Measurements from ENCODE around the gene BRSK2.
"Not testable (repeated sequence)": the region's sequence is repeated elsewhere in the genome, so short reads cannot be mapped to it uniquely, and the experiment has no call there.

The BRSK2 gene

DNA sequence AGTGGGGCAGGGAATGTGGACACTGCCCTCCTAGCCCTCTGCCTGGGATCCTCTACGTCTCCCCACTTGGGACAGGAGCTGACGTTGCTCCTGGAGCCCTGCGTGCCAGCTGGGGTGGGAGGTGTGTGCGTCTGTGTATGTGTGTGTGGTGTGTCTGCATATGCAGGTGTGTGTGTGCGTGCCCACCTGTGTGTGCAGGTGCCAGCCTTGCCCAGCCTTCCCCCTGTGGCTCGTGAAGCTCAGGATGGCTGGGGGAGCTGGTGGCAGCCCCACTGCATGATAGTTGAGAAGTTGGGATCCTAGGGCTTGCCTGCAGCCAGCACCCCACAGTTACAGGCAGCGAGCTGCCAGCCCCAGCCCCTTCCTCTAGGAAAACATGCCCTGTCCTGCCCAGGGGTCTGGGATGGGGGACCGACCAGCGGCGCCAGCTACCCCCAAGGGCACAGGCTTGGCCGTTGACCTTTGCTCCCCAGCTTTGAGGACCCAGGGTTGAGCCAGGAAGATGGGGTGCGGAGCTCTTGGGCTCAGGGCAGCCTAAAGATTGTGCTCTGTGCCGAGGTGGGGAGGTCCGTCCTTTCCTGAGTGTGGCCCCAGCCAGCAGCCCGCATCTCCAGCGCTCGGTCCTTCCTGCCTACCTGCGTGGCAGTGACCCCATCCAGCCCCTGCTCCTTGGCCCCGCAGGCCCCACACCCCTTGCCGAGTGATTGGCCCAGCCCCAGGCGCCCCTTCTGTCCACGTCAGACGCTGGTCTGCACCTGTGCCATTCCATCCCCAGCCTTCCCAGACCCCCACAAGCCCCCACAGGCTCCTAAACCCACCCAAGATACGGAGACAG, 15.7 kb downstream of the BRSK2 start:
- Histone ChIP-seq H3K36me3 (ENCODE audit: control insufficient read depth, insufficient read depth, low read length) (no peaks in the 10 kb centered on the region), H3K4me3 (ENCODE audit: extremely low read depth, insufficient read depth, low read length, poor library complexity, severe bottlenecking) (no peak overlapping the region), H3K9me3 (ENCODE audit: control insufficient read depth, low read length) (no peaks in the 10 kb centered on the region), H3K27ac (ENCODE audit: low read depth, low read length, severe bottlenecking) (no peak overlapping the region), H3K4me1 (ENCODE audit: control insufficient read depth, insufficient read depth, low read length, poor library complexity, severe bottlenecking) (no peaks in the 10 kb centered on the region)
- whole genome bisulfite sequencing, 2 experiments (ENCODE audit: insufficient coverage in 2 of 2) = 83 to 88% methylated on average over 18 to 21 of the region's 24 CpGs

DNA sequence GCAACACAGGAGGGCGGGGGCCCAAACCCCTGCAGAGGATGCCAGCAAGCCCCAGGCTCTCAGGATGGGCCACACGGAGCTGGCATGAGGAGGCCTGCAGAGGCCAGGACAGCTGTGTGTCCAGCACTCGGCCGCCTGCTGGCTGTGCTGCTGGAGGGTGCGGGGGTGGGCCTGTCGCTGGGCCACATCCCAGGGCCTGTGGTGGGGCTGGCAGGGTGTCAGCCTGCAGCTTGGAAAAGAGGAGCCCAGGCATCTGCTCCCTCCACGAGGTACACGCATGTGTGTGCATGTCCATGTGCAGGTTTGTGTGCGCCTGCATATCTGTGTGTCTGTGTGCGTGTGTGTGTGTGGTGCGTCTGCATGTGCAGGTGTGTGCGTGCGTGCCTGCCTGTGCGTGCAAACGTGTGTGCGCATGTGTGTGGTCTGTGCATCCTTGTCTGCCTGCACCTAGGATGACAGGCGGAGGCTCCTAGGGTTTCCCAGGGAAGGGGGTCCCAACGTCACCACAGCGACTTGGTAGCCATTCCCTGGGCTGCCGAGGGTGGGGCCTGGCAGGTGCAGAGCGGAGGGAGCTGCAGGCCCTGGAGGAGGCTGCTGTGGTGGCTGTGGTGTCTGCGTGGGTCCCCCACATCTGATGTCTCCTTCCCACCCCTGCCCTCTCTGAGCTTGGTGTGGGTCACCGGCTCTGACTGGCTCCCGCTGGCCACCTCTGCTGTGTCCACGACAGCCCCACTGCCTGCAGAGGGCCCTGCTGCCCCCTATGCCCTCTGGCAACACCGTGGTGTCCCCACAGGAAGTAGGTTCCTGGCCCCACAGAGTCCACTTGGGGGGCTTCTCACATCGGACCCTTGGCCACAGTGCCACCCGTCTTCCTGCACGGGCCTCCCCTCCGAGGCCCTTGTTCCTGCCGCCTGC, 17.1 kb downstream of the BRSK2 start:
- H3K4me3 ChIP-seq (ENCODE audit: extremely low read depth, insufficient read depth, low read length, poor library complexity, severe bottlenecking) = no peak overlapping the region
- H3K27ac ChIP-seq (ENCODE audit: low read depth, low read length, severe bottlenecking) = no peak overlapping the region
- WGBS, 2 experiments (ENCODE audit: insufficient coverage in 2 of 2) = 90 to 91% methylated on average over 29 to 30 of the region's 31 CpGs
- no peaks in the 10 kb centered on the region for H3K36me3 ChIP-seq (ENCODE audit: control insufficient read depth, insufficient read depth, low read length)
- no peaks in the 10 kb centered on the region for H3K9me3 ChIP-seq (ENCODE audit: control insufficient read depth, low read length)
- no peaks in the 10 kb centered on the region for H3K4me1 ChIP-seq (ENCODE audit: control insufficient read depth, insufficient read depth, low read length, poor library complexity, severe bottlenecking)

DNA sequence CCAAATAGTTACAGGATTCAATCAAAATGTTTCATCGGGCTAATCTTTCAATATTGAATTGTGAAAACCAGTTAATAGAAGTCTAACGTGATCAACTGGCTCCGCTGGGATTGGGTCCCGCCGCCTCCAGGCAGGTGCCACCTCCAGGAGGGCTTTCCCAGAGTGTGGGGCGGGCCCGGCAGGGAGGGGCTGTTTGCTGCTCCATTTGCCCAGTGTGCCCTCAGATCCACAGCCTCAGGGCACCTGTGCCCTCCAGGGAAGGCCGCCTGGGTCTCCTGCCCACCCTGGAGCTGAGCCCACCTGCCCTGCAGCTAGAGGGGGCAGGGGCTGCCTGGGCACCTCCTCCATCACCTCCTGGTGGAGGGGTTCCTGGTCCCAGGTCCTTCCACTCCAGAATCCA, 17.9 kb downstream of the BRSK2 start:
- no peak overlapping the region for H3K4me3 ChIP-seq (ENCODE audit: extremely low read depth, insufficient read depth, low read length, poor library complexity, severe bottlenecking)
- 87 to 88% methylated on average over 8 of the region's 8 CpGs for WGBS, 2 experiments (ENCODE audit: insufficient coverage in 2 of 2)
- no peak overlapping the region for H3K27ac ChIP-seq (ENCODE audit: low read depth, low read length, severe bottlenecking)
- H3K9me3 ChIP-seq (ENCODE audit: control insufficient read depth, low read length) = no peaks in the 10 kb centered on the region
- H3K36me3 ChIP-seq (ENCODE audit: control insufficient read depth, insufficient read depth, low read length) = no peaks in the 10 kb centered on the region
- no peaks in the 10 kb centered on the region for H3K4me1 ChIP-seq (ENCODE audit: control insufficient read depth, insufficient read depth, low read length, poor library complexity, severe bottlenecking)

DNA sequence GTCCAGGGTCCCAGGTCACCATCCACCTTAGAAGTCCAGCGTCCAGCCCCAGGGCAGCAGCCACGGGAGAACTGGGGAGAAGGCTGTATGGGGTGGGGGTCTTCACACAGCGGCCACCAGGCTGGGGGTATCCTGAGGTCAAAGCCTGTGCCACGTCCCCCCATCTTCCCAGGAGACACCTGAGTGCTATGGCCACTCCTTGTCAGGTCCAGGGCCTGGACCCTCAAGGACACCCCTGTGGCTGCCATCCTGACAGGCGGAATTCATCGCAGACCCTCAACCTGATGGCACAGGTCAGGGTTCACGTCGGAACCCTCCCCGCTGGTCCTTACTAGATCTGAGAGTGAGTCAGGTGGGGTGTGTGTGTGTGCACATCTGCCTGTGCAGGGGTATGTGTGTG, 18.6 kb downstream of the BRSK2 start:
- H3K36me3 ChIP-seq (ENCODE audit: control insufficient read depth, insufficient read depth, low read length) = no peaks in the 10 kb centered on the region
- no peak overlapping the region for H3K27ac ChIP-seq (ENCODE audit: low read depth, low read length, severe bottlenecking)
- WGBS, 2 experiments (ENCODE audit: insufficient coverage in 2 of 2) = 93 to 95% methylated on average over 7 to 8 of the region's 9 CpGs
- H3K4me1 ChIP-seq (ENCODE audit: control insufficient read depth, insufficient read depth, low read length, poor library complexity, severe bottlenecking) = no peaks in the 10 kb centered on the region
- no peak overlapping the region for H3K4me3 ChIP-seq (ENCODE audit: extremely low read depth, insufficient read depth, low read length, poor library complexity, severe bottlenecking)
- no peaks in the 10 kb centered on the region for H3K9me3 ChIP-seq (ENCODE audit: control insufficient read depth, low read length)

DNA sequence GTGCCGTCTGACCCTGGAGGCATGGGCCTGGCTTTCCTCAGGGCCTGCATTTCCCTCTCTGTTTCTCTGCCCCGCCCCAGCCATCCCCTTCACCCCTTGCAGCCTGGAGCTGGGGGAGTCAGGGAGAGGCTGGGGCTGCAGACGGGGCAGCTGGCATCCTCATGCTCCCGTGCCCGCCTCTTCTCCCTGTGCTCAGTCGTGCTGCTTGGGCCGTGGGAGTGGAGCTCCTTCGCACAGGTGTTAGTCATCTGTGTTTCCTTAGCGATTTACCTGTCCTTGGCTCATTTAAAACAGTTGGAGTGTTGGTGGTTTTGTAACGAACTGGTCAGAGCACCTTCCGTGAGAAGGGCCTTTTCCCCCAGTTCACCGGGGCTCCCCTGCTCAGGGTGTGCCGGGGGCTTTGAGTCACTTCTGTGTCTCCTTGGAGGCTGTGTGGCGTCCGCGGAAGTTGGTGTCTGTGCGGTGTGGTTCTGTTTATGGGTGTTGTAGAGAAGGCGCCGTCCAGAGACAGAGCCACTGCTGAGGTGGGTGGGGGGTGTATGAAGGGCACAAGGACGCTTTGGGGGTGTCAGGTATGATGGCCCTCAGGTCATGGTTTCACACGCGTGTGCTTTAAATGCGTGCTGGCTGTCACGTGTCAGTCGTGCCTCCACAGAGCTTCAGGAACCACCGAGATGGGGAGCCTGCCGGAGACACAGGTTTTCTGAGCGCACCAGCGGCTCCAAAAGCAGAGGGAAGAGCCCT, 19.5 kb downstream of the BRSK2 start:
- no peaks in the 10 kb centered on the region for H3K36me3 ChIP-seq (ENCODE audit: control insufficient read depth, insufficient read depth, low read length)
- H3K9me3 ChIP-seq (ENCODE audit: control insufficient read depth, low read length) = peaks cover 3% of the 10 kb centered on the region
- no peak overlapping the region for H3K27ac ChIP-seq (ENCODE audit: low read depth, low read length, severe bottlenecking)
- H3K4me3 ChIP-seq (ENCODE audit: extremely low read depth, insufficient read depth, low read length, poor library complexity, severe bottlenecking) = no peak overlapping the region
- H3K4me1 ChIP-seq (ENCODE audit: control insufficient read depth, insufficient read depth, low read length, poor library complexity, severe bottlenecking) = no peaks in the 10 kb centered on the region
- WGBS, 2 experiments (ENCODE audit: insufficient coverage in 2 of 2) = 86% methylated on average over 23 to 27 of the region's 29 CpGs

DNA sequence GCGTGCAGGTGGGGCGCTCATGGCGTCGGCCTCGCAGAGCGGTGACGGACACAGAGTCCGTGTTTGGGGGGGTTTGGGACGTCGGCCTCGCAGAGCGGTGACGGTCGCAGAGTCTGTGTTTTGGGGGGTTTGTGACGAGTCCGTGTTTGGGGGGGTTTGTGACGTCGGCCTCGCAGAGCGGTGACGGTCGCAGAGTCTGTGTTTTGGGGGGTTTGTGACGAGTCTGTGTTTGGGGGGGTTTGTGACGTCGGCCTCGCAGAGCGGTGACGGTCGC, 20.1 kb downstream of the BRSK2 start:
- H3K9me3 ChIP-seq (ENCODE audit: control insufficient read depth, low read length); H3K4me1 ChIP-seq (ENCODE audit: control insufficient read depth, insufficient read depth, low read length, poor library complexity, severe bottlenecking); H3K4me3 ChIP-seq (ENCODE audit: extremely low read depth, insufficient read depth, low read length, poor library complexity, severe bottlenecking); H3K27ac ChIP-seq (ENCODE audit: low read depth, low read length, severe bottlenecking); H3K36me3 ChIP-seq (ENCODE audit: control insufficient read depth, insufficient read depth, low read length): not testable (repeated sequence)
- 71 to 83% methylated on average over 1 to 2 of the region's 29 CpGs for WGBS, 2 experiments (ENCODE audit: insufficient coverage in 2 of 2)

DNA sequence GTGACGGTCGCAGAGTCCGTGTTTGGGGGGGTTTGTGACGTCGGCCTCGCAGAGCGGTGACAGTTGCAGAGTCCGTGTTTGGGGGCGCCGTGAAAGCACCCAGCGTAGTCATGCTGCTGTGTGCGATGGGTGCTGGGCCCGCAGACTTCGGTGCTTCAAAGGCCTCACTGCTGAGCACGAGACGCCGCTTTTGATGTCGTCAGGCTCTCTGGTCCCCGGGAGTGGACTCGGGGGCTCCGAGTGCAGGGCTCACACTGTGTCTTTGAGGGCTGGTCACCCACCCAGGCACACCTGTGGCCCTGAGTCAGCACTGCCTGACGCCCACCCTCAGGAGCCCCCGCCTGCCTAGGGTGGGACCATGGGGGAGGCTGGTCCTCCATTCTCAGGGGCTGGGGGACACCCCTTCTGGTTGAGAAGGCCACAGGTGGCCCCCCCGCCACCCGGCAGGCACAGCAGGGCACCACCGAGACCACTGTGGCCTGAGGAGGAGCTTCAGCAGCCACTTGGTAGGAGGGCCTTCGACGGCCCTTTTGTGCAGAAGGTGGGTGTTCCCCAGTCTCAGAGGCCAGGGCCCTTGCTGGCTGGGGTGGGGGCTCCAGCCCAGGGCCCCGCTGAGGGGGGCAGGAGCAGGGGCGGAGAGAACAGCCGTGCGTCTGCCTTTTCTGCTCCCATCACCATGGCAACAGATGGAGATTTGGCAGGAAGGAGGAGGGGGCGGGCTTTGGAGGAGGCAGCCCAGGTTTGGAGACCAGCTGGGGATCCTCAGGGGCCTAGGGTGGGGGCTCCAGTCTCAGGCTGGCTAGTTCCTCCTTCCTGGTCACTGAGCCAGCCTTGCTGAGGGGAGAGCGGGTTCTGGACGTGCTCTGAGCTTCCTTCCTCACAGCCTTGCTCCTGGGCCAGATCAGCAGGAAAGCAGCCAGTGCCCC, 20.9 kb downstream of the BRSK2 start:
- H3K27ac ChIP-seq (ENCODE audit: low read depth, low read length, severe bottlenecking) = no peak overlapping the region
- no peaks in the 10 kb centered on the region for H3K36me3 ChIP-seq (ENCODE audit: control insufficient read depth, insufficient read depth, low read length)
- peaks cover 9% of the 10 kb centered on the region for H3K9me3 ChIP-seq (ENCODE audit: control insufficient read depth, low read length)
- WGBS, 2 experiments (ENCODE audit: insufficient coverage in 2 of 2) = 81 to 87% methylated on average over 27 to 30 of the region's 35 CpGs
- no peak overlapping the region for H3K4me3 ChIP-seq (ENCODE audit: extremely low read depth, insufficient read depth, low read length, poor library complexity, severe bottlenecking)
- no peaks in the 10 kb centered on the region for H3K4me1 ChIP-seq (ENCODE audit: control insufficient read depth, insufficient read depth, low read length, poor library complexity, severe bottlenecking)

DNA sequence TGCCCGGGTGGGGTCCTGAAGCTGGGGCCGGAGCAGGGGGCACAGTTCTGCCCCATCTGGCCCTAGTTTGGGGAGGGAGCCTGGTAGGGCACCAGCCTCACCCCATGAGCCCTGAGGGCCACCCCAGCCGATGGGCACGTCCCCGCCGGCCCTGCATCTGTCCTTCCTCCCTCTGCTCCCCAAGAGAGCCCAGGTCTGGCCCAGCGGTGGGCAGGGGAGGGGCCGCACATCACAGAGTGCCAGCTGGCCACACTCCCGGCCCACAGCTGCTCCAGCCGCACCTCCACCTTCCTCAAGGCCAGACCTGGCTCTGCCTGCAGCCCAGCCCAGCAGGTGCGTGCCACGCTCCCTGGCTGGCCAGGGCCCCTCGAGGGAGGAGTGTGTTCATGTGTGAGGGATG, 21.6 kb downstream of the BRSK2 start:
- no peaks in the 10 kb centered on the region for H3K4me1 ChIP-seq (ENCODE audit: control insufficient read depth, insufficient read depth, low read length, poor library complexity, severe bottlenecking)
- H3K36me3 ChIP-seq (ENCODE audit: control insufficient read depth, insufficient read depth, low read length) = no peaks in the 10 kb centered on the region
- H3K27ac ChIP-seq (ENCODE audit: low read depth, low read length, severe bottlenecking) = no peak overlapping the region
- peaks cover 15% of the 10 kb centered on the region for H3K9me3 ChIP-seq (ENCODE audit: control insufficient read depth, low read length)
- no peak overlapping the region for H3K4me3 ChIP-seq (ENCODE audit: extremely low read depth, insufficient read depth, low read length, poor library complexity, severe bottlenecking)
- 88 to 91% methylated on average over 4 to 10 of the region's 13 CpGs for WGBS, 2 experiments (ENCODE audit: insufficient coverage in 2 of 2)

DNA sequence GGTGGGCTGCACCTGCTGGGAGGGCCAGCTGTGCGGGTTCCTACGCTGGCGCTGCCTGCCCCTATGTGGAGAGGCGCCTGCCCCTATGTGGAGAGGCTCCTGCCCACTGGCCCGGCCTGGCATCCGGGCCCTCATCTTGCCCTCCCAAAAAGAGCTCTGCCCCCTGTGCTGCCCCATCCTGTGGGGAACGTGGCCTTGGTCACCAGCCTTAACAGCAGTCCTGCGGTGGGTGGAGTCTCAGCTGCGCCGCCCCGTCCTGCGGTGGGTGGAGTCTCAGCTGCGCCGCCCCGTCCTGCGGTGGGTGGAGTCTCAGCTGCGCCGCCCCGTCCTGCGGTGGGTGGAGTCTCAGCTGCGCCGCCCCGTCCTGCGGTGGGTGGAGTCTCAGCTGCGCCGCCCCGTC, 22.0 kb downstream of the BRSK2 start:
- not testable (repeated sequence) for H3K4me1 ChIP-seq (ENCODE audit: control insufficient read depth, insufficient read depth, low read length, poor library complexity, severe bottlenecking); H3K4me3 ChIP-seq (ENCODE audit: extremely low read depth, insufficient read depth, low read length, poor library complexity, severe bottlenecking); H3K27ac ChIP-seq (ENCODE audit: low read depth, low read length, severe bottlenecking); H3K36me3 ChIP-seq (ENCODE audit: control insufficient read depth, insufficient read depth, low read length)
- 100% methylated on average over 6 to 8 of the region's 27 CpGs for WGBS, 2 experiments (ENCODE audit: insufficient coverage in 2 of 2)
- peaks cover 19% of the 10 kb centered on the region for H3K9me3 ChIP-seq (ENCODE audit: control insufficient read depth, low read length)

Data from mesodermal cell (in vitro differentiated cells).